HepG2 (cell line): ENCODE data around the gene CMTM8. TPM values are rescaled to one million over a fixed set of nuclear protein-coding genes. Genes with fewer than 3 reads are reported as not detected.

Experiments used
- CEBPG ChIP-seq: IDR thresholded peaks from 2 replicates; pipeline ENCODE4 v1.6.1; 2016
- CREB1 ChIP-seq, 2 experiments: fragments of 450-650 bp in 1 of 2; IDR thresholded peaks; 2 replicates each; pipeline ENCODE4 v1.6.1; 2016 to 2017; ENCODE audit warnings: control low read depth in 1 of 2, mild to moderate bottlenecking in 1 of 2, missing compliant biosample characterization in 1 of 2, missing genetic modification characterization in 1 of 2
- HINFP ChIP-seq: sonication (generic); formaldehyde crosslinking; IDR thresholded peaks from 2 replicates; pipeline ENCODE4 v1.4.0; 2020; ENCODE audit warnings: low read depth, mild to moderate bottlenecking, missing genetic modification reagents
- SOX5 ChIP-seq: IDR thresholded peaks from 2 replicates; pipeline ENCODE4 v1.6.1; 2016; ENCODE audit warnings: borderline replicate concordance
- SPEN ChIP-seq: sonication (generic); formaldehyde crosslinking; IDR thresholded peaks from 2 replicates; pipeline ENCODE4 v1.5.1; 2020; ENCODE audit warnings: low read depth, mild to moderate bottlenecking, missing genetic modification reagents
- ZNF142 ChIP-seq: sonication (generic); formaldehyde crosslinking; IDR thresholded peaks from 2 replicates; pipeline ENCODE4 v1.4.0; 2020; ENCODE audit warnings: missing genetic modification reagents
- ZNF547 ChIP-seq: sonication (generic); formaldehyde crosslinking; IDR thresholded peaks from 2 replicates; pipeline ENCODE4 v1.5.1; 2020; ENCODE audit warnings: mild to moderate bottlenecking, missing genetic modification reagents
- polyA plus RNA-seq, 8 experiments: library from polyadenylated mRNA; depleted of rRNA in 3 of 8; stranded (reverse) in 7 of 8; unstranded in 1 of 8; fragments of >200 nt; fragmentation: Illumina TruSeq in 4 of 8; extraction: Trizol in 4 of 8; gene quantifications; 2 replicates each; pipeline versions ENCODE4 v1.2.1 to v1.2.3, GENCODE V29; 2011 to 2016; ENCODE audit warnings: low read depth in 4 of 8, missing spikeins in 1 of 8, mixed read lengths in 1 of 8; ENCODE audit not compliant: insufficient read depth in 1 of 8
- total RNA-seq, 5 experiments: library from RNA; depleted of rRNA; stranded (reverse); fragments of >200 nt; fragmentation: Illumina TruSeq; extraction: Trizol; gene quantifications; 2 replicates each; pipeline ENCODE4 v1.2.3, GENCODE V29; 2016; ENCODE audit warnings: low read depth in 1 of 5
- TF ChIP-seq, protein P1 (sequence below): IDR thresholded peaks from 2 replicates; pipeline ENCODE4 v1.6.1; 2012; ENCODE audit warnings: low read depth, low read length, improper control_type of control experiment
- TF ChIP-seq, protein P2 (sequence below): IDR thresholded peaks from 2 replicates; pipeline ENCODE4 v1.4.0; 2020; ENCODE audit warnings: mild to moderate bottlenecking, missing genetic modification reagents
- TF ChIP-seq, protein P3 (sequence below): sonication (generic); formaldehyde crosslinking; IDR thresholded peaks from 2 replicates; pipeline ENCODE4 v1.4.0; 2020; ENCODE audit warnings: mild to moderate bottlenecking, missing genetic modification reagents
- TF ChIP-seq, protein P4 (sequence below): IDR thresholded peaks from 2 replicates; pipeline ENCODE4 v1.6.1; 2012; ENCODE audit warnings: inconsistent platforms

CMTM8 gene
- total and polyA plus RNA-seq, 2 of the 13 experiments (the other 11 are each of a cell fraction or from before 2014, with no cell fraction given), result 8.9 to 15.8 TPM

GRCh38 chr3:32310918-32311839 lies 72.7 kb downstream of the CMTM8 start (continued):
- TF ChIP-seq ZNF142 (CRISPR knock-in tag), result no peak
- TF ChIP-seq, protein P1, sequence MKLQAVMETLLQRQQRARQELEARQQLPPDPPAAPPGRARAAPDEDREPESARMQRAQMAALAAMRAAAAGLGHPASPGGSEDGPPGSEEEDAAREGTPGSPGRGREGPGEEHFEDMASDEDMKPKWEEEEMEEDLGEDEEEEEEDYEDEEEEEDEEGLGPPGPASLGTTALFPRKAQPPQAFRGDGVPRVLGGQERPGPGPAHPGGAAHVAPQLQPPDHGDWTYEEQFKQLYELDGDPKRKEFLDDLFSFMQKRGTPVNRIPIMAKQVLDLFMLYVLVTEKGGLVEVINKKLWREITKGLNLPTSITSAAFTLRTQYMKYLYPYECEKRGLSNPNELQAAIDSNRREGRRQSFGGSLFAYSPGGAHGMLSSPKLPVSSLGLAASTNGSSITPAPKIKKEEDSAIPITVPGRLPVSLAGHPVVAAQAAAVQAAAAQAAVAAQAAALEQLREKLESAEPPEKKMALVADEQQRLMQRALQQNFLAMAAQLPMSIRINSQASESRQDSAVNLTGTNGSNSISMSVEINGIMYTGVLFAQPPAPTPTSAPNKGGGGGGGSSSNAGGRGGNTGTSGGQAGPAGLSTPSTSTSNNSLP, result peak; percentile 5
- TF ChIP-seq HINFP (CRISPR knock-in tag), result no peak
- no peak for TF ChIP-seq CREB1 (IDR thresholded peaks at IDR 0.05)
- TF ChIP-seq CREB1 (CRISPR knock-in tag; IDR thresholded peaks at IDR 0.05), result 0 out of 2 replicates have a peak, but pooled peaks have one; percentile 19
- TF ChIP-seq, protein P2, sequence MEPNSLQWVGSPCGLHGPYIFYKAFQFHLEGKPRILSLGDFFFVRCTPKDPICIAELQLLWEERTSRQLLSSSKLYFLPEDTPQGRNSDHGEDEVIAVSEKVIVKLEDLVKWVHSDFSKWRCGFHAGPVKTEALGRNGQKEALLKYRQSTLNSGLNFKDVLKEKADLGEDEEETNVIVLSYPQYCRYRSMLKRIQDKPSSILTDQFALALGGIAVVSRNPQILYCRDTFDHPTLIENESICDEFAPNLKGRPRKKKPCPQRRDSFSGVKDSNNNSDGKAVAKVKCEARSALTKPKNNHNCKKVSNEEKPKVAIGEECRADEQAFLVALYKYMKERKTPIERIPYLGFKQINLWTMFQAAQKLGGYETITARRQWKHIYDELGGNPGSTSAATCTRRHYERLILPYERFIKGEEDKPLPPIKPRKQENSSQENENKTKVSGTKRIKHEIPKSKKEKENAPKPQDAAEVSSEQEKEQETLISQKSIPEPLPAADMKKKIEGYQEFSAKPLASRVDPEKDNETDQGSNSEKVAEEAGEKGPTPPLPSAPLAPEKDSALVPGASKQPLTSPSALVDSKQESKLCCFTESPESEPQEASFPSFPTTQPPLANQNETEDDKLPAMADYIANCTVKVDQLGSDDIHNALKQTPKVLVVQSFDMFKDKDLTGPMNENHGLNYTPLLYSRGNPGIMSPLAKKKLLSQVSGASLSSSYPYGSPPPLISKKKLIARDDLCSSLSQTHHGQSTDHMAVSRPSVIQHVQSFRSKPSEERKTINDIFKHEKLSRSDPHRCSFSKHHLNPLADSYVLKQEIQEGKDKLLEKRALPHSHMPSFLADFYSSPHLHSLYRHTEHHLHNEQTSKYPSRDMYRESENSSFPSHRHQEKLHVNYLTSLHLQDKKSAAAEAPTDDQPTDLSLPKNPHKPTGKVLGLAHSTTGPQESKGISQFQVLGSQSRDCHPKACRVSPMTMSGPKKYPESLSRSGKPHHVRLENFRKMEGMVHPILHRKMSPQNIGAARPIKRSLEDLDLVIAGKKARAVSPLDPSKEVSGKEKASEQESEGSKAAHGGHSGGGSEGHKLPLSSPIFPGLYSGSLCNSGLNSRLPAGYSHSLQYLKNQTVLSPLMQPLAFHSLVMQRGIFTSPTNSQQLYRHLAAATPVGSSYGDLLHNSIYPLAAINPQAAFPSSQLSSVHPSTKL (CRISPR knock-in tag), result peak; percentile 85
- no peak for TF ChIP-seq ZNF547 (CRISPR knock-in tag)
- TF ChIP-seq, protein P3, sequence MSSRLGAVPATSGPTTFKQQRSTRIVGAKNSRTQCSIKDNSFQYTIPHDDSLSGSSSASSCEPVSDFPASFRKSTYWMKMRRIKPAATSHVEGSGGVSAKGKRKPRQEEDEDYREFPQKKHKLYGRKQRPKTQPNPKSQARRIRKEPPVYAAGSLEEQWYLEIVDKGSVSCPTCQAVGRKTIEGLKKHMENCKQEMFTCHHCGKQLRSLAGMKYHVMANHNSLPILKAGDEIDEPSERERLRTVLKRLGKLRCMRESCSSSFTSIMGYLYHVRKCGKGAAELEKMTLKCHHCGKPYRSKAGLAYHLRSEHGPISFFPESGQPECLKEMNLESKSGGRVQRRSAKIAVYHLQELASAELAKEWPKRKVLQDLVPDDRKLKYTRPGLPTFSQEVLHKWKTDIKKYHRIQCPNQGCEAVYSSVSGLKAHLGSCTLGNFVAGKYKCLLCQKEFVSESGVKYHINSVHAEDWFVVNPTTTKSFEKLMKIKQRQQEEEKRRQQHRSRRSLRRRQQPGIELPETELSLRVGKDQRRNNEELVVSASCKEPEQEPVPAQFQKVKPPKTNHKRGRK (CRISPR knock-in tag), result no peak
- TF ChIP-seq CEBPG (CRISPR knock-in tag), result peak; percentile 22; the same call in 1 of the 2 replicates
- TF ChIP-seq SPEN (CRISPR knock-in tag), result 0 out of 2 replicates have a peak, but pooled peaks have one; percentile 35
- TF ChIP-seq, protein P4, sequence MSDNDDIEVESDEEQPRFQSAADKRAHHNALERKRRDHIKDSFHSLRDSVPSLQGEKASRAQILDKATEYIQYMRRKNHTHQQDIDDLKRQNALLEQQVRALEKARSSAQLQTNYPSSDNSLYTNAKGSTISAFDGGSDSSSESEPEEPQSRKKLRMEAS, result peak; percentile 46; the same call in 1 of the 2 replicates
- TF ChIP-seq SOX5, result peak; percentile 62; the same call in 1 of the 2 replicates
